ENCODE results near the gene MRPL12.
A peak's percentile ranks its signal among the peaks of the same experiment; 100 is the strongest.
"Not testable (repeated sequence)": the region's sequence is repeated elsewhere in the genome, so short reads cannot be mapped to it uniquely, and the experiment has no call there.

The MRPL12 gene

GRCh38 chr17:81717766-81718089, 14.6 kb downstream of the MRPL12 start:
- DNase-seq = no peak

GRCh38 chr17:81719410-81720266, 16.5 kb downstream of the MRPL12 start:
- DNase-seq = no peak

- no peak for DNase-seq
Measured at GRCh38 chr17:81720267-81721071, 17.3 kb downstream of the MRPL12 start.

GRCh38 chr17:81722184-81723120, 19.3 kb downstream of the MRPL12 start:
- no peak for DNase-seq

- DNase-seq = no peak
Measured at GRCh38 chr17:81723651-81724209, 20.6 kb downstream of the MRPL12 start.

GRCh38 chr17:81725439-81725838, 22.3 kb downstream of the MRPL12 start:
- DNase-seq = no peak

- no peak for DNase-seq
Measured at GRCh38 chr17:81726004-81726403, 22.8 kb downstream of the MRPL12 start.

- no peak for DNase-seq
Measured at GRCh38 chr17:81727324-81728031, 24.3 kb downstream of the MRPL12 start.

GRCh38 chr17:81733507-81734404, 30.6 kb downstream of the MRPL12 start:
- peak; percentile 25 to 67 for DNase-seq

- no peak for DNase-seq
Measured at GRCh38 chr17:81734405-81735263, 31.5 kb downstream of the MRPL12 start.

- DNase-seq = no peak
Measured at GRCh38 chr17:81735264-81736102, 32.3 kb downstream of the MRPL12 start.

- no peak for DNase-seq
Measured at GRCh38 chr17:81737947-81738800, 35.0 kb downstream of the MRPL12 start.

GRCh38 chr17:81738801-81739393, 35.7 kb downstream of the MRPL12 start:
- DNase-seq = no peak

GRCh38 chr17:81739593-81739992, 36.4 kb downstream of the MRPL12 start:
- DNase-seq = not testable (repeated sequence)

GRCh38 chr17:81740395-81740961, 37.3 kb downstream of the MRPL12 start:
- DNase-seq = no peak

- DNase-seq = no peak
Measured at GRCh38 chr17:81741049-81741593, 38.0 kb downstream of the MRPL12 start.
